Large intestine (tissue), 3 donors: ENCODE measurements around the gene TRIM24. TPM values are rescaled to one million over a fixed set of nuclear protein-coding genes. Genes with fewer than 3 reads are reported as not detected.

Experiments
- DNase-seq, 2 donors: peaks; one replicate each; pipeline versions ENCODE4 v3.0.0 to v3.0.0-alpha.2; 2013
- H3K27ac ChIP-seq: one replicate; pipeline ENCODE4 v1.5.1; 2013; ENCODE audit warnings: low read length
- H3K27me3 ChIP-seq: 2 replicates; pipeline ENCODE4 v1.6.1; 2013; ENCODE audit warnings: low read length; ENCODE audit not compliant: control insufficient read depth, insufficient read depth
- H3K36me3 ChIP-seq: 2 replicates; pipeline ENCODE4 v1.6.1; 2013; ENCODE audit warnings: low read length; ENCODE audit not compliant: control insufficient read depth, insufficient read depth
- H3K4me1 ChIP-seq: one replicate; pipeline ENCODE4 v1.6.1; 2013; ENCODE audit warnings: low read length; ENCODE audit not compliant: control insufficient read depth, insufficient read depth
- H3K4me3 ChIP-seq: one replicate; pipeline ENCODE4 v1.5.1; 2013; ENCODE audit warnings: low read length
- H3K9me3 ChIP-seq: one replicate; pipeline ENCODE4 v1.6.1; 2013; ENCODE audit warnings: mild to moderate bottlenecking, low read depth, low read length, moderate library complexity; ENCODE audit not compliant: control insufficient read depth
- WGBS: methylation state at CpG from one replicate; pipeline ENCODE4 v1.1.5; 2013; ENCODE audit warnings: low lambda C conversion rate; ENCODE audit not compliant: insufficient coverage; 5-methylcytosine and 5-hydroxymethylcytosine counted together
- polyA plus RNA-seq: library from polyadenylated mRNA; unstranded; fragments of 120-200 nt; gene quantifications from one replicate; pipeline ENCODE4 v1.2.1, GENCODE V29; 2013

TRIM24 gene
- polyA plus RNA-seq, 1 donor, result 35.8 TPM

DNA sequence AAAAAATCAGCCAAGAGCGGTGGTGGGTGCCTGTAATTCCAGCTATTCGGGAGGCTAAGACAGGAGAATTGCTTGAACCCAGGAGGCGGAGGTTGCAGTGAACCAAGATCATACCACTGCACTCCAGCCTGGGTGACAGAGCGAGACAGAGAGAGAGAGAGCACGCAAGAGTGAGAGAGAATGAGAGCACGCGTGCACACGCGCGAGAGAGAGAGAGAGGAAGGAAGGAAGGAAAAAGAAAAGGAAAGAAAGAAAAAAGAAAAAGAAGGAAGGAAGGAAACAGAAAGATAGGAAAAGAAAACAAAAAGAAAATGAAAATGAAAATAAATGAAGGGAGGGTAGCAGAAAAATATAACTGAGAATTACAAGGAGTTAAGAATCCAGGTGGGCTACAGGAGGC is 158.4 kb downstream of the TRIM24 start:
- Histone ChIP-seq H3K27me3 (no peaks in the 10 kb centered on the region), H3K4me1 (no peaks in the 10 kb centered on the region), H3K27ac (no peak overlapping the region), H3K9me3 (no peaks in the 10 kb centered on the region), H3K36me3 (no peaks in the 10 kb centered on the region), H3K4me3 (no peak overlapping the region)
- no peak for DNase-seq
- WGBS, result 98% methylated on average over 7 of the region's 10 CpGs

DNA sequence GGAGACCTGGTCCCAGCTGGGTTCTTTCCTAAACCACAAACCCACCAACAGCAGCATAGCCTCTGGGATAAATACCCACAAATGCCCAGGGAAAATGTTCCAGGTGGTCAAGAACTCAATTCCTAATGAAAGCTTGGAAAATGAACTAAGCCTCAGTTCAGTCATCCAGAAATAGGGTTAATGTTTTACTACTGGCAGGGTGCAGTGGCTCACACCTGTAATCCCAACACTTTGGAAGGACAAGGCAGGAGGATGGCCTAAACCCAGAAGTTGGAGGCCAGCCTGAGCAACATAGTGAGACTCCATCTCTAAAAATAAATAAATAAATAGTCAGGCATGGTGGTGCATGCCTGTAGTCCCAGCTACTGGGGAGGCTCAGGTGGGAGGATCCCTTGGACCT is 158.9 kb downstream of the TRIM24 start:
- Histone ChIP-seq H3K36me3 (no peaks in the 10 kb centered on the region), H3K4me3 (no peak overlapping the region), H3K27me3 (no peaks in the 10 kb centered on the region), H3K27ac (no peak overlapping the region), H3K9me3 (no peaks in the 10 kb centered on the region), H3K4me1 (no peaks in the 10 kb centered on the region)
- no peak for DNase-seq

DNA sequence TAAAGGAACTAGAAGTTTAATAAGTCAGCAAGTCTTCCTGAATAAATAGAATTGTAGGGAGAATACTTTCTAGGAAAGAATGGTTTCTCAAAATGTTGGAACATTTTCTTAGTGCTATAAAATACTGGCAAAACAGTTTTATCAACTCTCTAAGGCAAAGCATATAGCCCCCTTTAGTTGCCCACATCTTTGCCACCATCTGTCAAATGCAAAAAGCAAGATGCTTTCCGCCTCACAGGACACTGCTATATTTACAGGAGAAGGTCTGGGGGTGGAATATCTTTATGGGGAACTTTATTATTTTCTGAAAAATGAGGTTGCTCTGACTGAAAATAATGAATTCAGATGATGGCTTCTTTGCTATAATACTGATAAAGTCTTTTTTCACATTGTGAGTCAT is 162.8 kb downstream of the TRIM24 start:
- H3K27ac ChIP-seq, result no peak overlapping the region
- H3K36me3 ChIP-seq, result no peaks in the 10 kb centered on the region
- WGBS, result no CpG with 5 or more reads among the region's 1 CpG
- no peak overlapping the region for H3K4me3 ChIP-seq
- no peak for DNase-seq
- H3K27me3 ChIP-seq, result no peaks in the 10 kb centered on the region
- H3K9me3 ChIP-seq, result no peaks in the 10 kb centered on the region
- H3K4me1 ChIP-seq, result no peaks in the 10 kb centered on the region

DNA sequence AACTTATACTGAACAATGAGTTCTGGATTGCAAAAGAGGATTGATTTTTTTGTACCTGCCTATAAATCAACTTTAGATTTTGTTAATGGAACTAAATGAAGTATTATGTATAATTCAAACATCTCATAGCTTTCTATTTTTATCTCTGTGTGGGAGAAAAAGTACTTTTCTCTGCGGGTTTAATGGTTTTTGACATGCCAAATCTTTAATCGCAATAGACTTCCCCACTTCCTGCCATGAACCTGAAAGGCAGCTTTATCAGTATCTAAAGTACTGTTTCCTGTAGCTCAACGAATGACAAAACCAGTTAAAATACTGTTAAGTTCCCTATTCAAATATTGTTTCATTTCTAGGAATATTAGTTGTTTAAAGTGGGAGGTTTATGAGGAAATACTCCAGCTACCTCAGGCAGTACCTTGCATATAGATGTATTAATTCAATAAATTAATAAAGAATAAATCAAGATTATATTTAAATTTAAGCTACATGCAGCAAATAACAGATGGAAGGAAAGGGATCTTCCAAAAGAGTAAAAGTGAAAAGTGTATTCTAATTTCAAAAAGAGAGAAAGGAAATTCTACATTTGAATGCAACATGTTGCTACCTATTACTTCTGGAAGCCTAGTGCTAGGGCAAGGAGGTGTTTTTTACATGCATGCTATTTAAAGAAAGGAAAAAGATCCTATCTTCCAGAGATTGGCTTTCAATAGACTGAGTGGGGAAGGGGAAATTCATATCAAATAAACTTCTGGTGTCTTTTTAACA is 165.2 kb downstream of the TRIM24 start:
- Histone ChIP-seq H3K4me1 (no peaks in the 10 kb centered on the region), H3K27ac (no peak overlapping the region), H3K9me3 (no peaks in the 10 kb centered on the region), H3K4me3 (no peak overlapping the region), H3K27me3 (no peaks in the 10 kb centered on the region), H3K36me3 (no peaks in the 10 kb centered on the region)
- DNase-seq, result no peak
- 51% methylated on average over 2 of the region's 3 CpGs for WGBS

DNA sequence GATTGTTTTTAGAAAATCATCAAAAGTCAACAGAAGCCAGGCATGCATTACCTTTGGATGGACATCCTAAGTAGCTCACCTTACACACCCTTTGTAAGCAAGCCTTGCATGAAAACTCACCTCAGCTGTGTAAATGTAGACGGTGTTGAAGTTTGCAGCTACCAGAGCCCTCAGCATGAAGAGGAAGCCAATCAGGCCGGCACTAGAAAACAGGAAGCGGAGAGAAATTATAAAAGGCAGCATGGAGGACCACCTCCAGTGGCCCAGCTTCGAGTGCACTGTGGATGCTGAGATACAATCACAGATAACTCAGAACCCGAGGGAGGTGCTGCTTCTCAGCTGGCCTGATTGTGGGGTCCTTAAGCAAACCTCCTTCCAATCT is 165.8 kb downstream of the TRIM24 start:
- no CpG with 5 or more reads among the region's 5 CpGs for WGBS
- H3K4me1 ChIP-seq, result no peaks in the 10 kb centered on the region
- H3K4me3 ChIP-seq, result no peak overlapping the region
- no peaks in the 10 kb centered on the region for H3K36me3 ChIP-seq
- no peak overlapping the region for H3K27ac ChIP-seq
- DNase-seq, result no peak
- H3K27me3 ChIP-seq, result no peaks in the 10 kb centered on the region
- H3K9me3 ChIP-seq, result no peaks in the 10 kb centered on the region

DNA sequence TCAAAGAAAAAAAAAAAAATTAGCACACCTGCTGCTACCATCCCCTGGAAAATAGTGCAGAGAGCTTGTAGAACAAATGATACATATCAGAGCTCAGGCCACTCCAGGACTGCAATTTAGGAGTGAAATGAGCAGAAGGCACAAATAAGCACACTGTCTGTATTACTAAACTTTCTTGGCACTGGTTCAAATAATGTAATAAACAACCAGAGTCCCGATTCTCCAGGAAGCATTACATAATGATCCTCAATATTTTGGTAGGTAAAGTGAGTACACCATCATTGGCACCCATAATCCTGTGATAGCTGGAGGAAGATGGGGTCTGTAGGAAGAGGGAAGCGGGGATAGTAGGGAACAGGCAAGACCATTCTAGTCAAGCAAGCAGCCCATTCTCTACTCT is 166.8 kb downstream of the TRIM24 start:
- H3K9me3 ChIP-seq, result no peaks in the 10 kb centered on the region
- H3K36me3 ChIP-seq, result no peaks in the 10 kb centered on the region
- DNase-seq, result no peak
- H3K4me3 ChIP-seq, result no peak overlapping the region
- no peak overlapping the region for H3K27ac ChIP-seq
- no peaks in the 10 kb centered on the region for H3K4me1 ChIP-seq
- H3K27me3 ChIP-seq, result no peaks in the 10 kb centered on the region
- no CpG with 5 or more reads among the region's 2 CpGs for WGBS

DNA sequence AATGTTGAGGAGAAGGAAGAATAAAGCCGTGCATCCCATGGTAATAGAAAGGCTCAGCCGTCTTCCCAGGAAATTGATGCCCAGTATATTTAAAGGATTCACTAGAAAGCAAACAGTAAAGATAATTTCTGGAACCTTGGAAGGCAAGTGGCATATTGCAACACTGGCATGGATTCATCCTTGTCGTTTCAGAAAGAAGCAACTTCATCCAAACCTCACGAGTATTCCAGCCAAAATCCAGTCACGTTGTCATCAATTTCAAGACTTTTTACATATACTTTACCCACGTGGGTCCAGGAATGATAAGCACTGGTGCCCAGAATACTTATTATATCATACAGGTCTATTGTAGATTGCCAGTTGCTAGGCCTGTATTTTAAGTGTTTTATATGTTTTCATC is 167.3 kb downstream of the TRIM24 start:
- H3K27me3 ChIP-seq, result no peaks in the 10 kb centered on the region
- no peak overlapping the region for H3K27ac ChIP-seq
- no peaks in the 10 kb centered on the region for H3K4me1 ChIP-seq
- no peaks in the 10 kb centered on the region for H3K36me3 ChIP-seq
- no peak for DNase-seq
- no peak overlapping the region for H3K4me3 ChIP-seq
- H3K9me3 ChIP-seq, result no peaks in the 10 kb centered on the region
- WGBS, result 90% methylated on average over 2 of the region's 6 CpGs

DNA sequence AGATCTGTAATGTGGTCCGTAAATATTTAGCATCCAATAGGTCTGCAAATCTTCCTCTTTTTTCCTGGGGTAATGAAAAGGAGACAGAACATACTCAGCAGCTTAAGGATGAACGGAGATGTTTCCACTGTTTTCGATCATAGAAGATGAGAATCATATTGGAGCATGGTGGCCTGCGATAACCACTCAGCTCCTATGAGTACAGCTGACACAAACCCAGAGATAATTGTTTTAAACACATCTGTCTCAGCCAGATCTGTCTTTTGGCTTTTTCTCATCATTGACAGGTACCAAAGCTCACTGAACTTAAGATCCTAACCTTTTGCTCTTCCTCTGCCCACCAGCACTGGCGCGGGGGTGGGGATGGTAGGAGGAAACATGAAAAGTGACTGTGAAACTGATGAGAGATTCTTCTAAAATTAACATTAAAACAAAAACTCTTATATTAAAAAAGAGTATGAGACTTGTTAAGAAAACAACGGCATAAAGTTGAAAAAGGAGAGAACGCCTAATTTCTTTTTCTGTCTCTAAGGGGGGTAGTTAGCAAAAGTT is 170.1 kb downstream of the TRIM24 start:
- Histone ChIP-seq H3K27ac (no peak overlapping the region), H3K4me3 (no peak overlapping the region), H3K4me1 (no peaks in the 10 kb centered on the region), H3K36me3 (no peaks in the 10 kb centered on the region), H3K27me3 (no peaks in the 10 kb centered on the region), H3K9me3 (no peaks in the 10 kb centered on the region)
- DNase-seq, result no peak
- WGBS, result 95% methylated on average over 2 of the region's 8 CpGs

DNA sequence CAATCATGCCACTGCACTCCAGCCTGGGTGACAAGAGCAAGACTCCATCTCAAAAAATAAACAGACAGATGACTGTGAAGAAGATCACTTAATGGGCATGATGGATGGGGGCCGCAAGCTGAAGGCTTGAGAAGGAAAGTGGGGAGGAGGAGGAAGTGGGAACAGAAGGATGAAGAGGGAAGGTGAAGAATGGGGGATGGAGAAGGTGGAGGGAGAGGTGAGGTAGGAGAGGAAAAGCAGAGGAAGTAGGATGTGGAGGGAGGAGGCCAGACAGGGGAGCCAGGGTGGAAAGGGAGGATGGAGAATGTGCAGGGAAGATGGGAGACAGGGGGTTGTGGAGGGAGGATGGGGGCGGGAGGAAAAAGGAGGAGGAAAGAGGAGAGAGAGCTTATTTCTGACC is 172.3 kb downstream of the TRIM24 start:
- no peaks in the 10 kb centered on the region for H3K27me3 ChIP-seq
- no peaks in the 10 kb centered on the region for H3K4me1 ChIP-seq
- WGBS, result no CpG with 5 or more reads among the region's 2 CpGs
- H3K27ac ChIP-seq, result no peak overlapping the region
- no peaks in the 10 kb centered on the region for H3K9me3 ChIP-seq
- no peak overlapping the region for H3K4me3 ChIP-seq
- no peaks in the 10 kb centered on the region for H3K36me3 ChIP-seq
- no peak for DNase-seq

DNA sequence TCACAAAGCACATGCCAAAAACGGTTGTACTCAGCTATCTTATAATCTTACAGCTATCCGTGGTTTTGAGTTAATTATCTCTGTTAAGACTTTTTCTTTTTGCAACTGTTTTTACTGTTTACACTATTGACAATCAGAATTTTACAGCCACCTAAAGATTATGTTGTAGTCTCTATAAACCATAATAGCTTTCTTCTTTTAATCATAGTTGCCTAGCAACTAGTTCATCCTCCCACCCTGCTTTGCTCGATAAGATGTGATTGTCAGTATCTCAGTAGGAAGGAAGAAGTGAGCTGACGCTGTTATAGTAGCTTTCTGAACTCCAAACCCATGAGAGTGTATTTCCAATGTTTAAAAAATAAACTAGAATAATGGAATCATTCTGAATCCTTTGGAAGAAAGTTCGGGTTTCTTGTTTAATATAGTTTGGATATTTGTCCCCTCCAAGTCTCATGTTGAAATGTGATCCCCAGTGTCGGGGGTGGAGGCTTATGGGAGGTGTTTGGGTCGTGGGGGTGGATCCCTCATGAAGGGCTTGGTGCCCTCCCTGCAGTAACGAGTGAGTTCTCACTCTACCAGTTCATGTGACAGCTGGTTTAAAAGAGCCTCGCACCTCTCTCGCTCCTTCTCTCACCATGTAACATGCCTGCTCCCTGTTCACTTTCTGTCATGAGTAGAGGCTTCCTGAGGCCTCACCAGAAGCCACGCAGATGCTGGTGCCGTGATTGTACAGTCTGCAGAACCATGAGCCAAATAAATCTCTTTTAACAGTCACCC is 173.0 kb downstream of the TRIM24 start:
- H3K36me3 ChIP-seq, result no peaks in the 10 kb centered on the region
- no peaks in the 10 kb centered on the region for H3K4me1 ChIP-seq
- no peak overlapping the region for H3K27ac ChIP-seq
- no peaks in the 10 kb centered on the region for H3K9me3 ChIP-seq
- H3K27me3 ChIP-seq, result no peaks in the 10 kb centered on the region
- DNase-seq, result no peak
- WGBS, result 17% methylated on average over 1 of the region's 12 CpGs
- no peak overlapping the region for H3K4me3 ChIP-seq
